ENCODE measurements around the gene SMARCA2. TPM values are rescaled to one million over a fixed set of nuclear protein-coding genes. Genes with fewer than 3 reads are reported as not detected.

SMARCA2 gene
- total RNA-seq = 100 to 1,000 TPM; 152 to 174 TPM
- long read RNA-seq, donor 1, full-length matches to known transcripts = 3 of 42 reads
- long read RNA-seq, donor 1, partial matches to known transcripts = 20 of 42 reads
- long read RNA-seq, donor 1, other reads (novel, unspliced or antisense) = 19 of 42 reads
- long read RNA-seq, donor 2, full-length matches to known transcripts = 12 of 35 reads
- long read RNA-seq, donor 2, partial matches to known transcripts = 18 of 35 reads
- long read RNA-seq, donor 2, other reads (novel, unspliced or antisense) = 5 of 35 reads

DNA sequence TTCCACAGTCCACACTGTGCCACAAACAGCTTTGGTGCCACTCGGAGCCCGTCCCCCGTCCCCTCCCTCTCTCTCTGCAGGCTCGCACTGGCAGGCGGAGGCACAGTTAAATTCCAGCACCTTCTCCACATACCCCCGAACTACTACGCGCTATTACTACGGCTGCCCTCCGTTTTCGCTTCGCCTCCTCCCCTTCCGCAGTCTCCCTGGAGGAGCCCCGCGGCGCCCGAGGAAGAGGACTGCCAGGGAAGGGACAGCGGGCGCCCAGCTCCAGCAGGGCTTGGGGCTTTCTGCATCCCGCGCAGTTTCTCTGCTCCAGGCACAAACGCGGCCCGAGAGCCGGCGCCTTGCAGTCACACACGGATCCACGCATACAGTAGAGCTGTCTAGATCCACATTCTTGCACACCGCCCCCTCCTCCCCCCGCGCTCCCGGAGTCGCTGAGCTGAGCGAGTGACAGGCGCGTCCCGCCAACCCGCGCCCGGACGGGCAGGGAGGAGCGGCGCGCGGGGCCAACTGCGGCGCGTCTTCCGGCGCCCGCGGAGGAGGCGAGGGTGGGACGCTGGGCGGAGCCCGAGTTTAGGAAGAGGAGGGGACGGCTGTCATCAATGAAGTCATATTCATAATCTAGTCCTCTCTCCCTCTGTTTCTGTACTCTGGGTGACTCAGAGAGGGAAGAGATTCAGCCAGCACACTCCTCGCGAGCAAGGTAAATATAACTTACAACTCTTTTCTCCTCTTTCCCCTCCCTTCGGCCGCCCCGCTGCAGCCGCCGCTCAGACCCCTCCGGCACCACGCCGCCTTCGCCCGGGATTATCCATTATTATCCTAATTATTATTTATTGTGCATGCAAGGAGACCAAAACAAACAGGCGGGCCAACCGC lies at the start of gene SMARCA2:
Gene SMARCA2, plus strand, starts transcription at position 652 of the 885 bp plus-strand sequence. CDS start 13,676 bp downstream, outside the sequence.
- intact Hi-C loops (cut with DNase I) = loop anchor here (10.0 kb wide), 2 partner anchors 110 to 610 kb away; partner anchors contain the start of gene VLDLR (in 1 of the 2)
- peak; percentile 99 for DNase-seq (ENCODE audit: low spot score)

DNA sequence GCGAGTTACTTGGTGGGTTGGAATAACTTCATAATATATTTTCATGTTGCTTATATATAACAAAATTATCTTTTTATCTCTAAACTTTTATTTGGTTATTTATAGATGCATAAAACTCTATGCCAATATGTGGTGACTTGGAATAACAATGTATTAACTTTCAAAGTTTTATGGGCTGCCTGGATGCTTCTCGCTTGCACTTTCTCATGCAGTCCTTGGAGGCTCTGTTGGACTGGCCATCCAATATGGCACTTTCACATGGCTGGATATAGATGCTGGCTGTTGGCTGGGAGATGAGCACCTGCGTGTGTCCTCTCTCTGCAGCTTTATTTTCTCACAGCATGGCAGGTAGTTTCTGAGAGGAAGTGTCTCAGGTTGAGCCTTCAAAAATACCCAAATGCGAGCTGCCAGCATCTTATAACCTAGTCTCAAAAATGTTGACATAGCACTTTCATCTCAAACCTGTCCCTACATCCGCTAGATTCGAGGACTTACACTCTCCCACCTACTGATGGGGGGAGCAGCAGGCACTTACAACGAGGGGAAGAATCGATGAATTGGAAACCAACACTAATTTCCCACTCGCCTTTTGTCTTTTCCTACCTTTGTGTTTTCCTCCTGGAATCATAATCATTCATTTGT lies 48.3 kb upstream of the SMARCA2 start:
- no peak for DNase-seq (ENCODE audit: low spot score)
- intact Hi-C loops (cut with DNase I) = no loop called here

DNA sequence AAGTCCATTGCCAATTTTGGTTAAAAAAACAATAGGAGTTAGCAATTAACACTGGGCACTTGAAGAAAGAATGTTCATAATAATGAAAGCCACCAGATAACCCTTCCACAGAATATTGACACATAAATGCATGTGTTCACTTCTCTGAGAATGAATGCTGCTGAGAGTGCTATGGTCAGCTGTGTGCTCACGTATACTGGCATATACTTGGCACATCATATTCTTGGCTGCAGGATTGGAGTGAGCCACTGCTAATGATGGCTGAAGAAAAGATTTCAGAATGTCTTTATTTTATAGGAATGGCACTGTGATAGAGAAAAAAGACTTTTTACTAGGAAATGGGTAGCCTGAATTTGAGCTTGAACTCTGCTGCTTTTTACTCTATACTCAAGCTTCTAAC lies 46.0 kb upstream of the SMARCA2 start:
- no peak for DNase-seq (ENCODE audit: low spot score)
- intact Hi-C loops (cut with DNase I) = no loop called here

DNA sequence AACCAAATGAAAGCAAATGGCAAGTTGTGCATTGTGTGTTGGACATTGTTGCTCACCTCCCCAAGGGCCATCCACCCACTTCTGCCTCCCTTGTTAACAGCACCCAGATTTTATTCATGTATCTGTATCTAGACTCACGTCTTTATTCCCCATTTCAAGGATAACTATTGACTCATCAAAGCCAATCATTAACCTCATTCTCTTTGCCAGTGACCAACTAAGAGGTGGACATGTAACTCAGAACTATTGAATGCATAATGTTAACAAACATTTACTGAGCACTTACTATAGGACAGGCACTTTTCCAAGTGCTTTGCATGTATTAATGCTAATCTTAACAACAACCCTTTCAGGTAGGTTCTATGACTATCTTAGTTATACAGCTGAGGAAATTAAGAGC lies 45.2 kb upstream of the SMARCA2 start:
- intact Hi-C loops (cut with DNase I) = no loop called here
- DNase-seq (ENCODE audit: low spot score) = no peak

DNA sequence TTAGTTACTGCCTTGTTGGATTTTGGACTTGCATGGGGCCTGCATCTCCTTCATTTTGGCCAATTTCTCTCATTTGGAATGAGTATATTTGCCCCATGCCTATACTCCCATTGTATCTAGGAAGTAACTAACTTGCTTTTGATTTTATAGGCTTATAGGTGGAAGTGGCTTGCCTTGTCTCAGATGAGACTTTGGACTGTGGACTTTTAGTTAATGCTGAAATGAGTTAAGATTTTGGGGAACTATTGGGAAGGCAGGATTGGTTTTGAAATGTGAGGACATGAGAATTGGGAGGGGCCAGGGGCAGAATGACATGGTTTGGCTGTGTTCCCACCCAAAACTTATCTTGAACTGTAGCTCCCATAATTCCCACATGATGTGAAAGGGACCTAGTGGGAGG lies 42.5 kb upstream of the SMARCA2 start:
- intact Hi-C loops (cut with DNase I) = no loop called here

DNA sequence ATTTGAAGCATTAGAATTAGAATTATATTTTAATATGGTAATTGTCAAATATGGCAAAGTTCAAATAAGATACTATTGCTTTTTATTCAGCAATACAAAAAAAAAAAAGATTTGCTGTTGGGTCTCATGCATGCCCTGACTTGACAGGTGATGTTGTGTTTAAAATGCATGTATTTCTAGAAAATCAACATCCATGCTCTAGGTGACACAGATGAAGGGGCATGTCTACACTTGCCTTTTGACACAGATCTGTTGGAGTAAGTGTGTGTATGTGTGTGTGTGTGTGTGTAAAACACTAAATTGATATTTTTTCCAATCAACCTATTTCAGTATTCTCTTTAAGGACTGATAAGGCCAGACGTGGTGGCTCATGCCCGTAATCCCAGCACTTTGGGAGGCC lies 38.1 kb upstream of the SMARCA2 start:
- DNase-seq (ENCODE audit: low spot score) = no peak
- intact Hi-C loops (cut with DNase I) = no loop called here

More for the DNA sequence above, 42.5 kb upstream of the SMARCA2 start:
- DNase-seq (ENCODE audit: low spot score) = no peak

DNA sequence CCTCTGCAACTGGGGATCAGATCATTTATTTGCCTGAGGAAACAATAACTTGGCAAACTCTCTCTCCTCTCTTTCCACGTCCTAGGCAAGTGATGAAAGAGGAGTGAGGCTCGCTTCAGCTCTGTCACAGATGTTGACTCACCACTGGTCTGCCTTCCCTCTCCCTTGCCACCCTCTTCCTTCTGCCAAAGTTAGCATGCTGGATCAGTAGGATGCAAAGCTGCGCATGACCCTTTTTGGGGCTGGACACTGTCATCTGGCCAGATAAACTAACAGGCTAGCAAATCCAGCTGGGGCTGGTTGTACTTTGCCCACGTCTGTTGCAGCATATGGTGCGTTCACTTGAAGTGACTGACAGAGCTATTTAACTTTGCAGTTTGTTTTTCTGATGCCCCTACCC lies 36.2 kb upstream of the SMARCA2 start:
- DNase-seq (ENCODE audit: low spot score) = no peak
- intact Hi-C loops (cut with DNase I) = no loop called here

DNA sequence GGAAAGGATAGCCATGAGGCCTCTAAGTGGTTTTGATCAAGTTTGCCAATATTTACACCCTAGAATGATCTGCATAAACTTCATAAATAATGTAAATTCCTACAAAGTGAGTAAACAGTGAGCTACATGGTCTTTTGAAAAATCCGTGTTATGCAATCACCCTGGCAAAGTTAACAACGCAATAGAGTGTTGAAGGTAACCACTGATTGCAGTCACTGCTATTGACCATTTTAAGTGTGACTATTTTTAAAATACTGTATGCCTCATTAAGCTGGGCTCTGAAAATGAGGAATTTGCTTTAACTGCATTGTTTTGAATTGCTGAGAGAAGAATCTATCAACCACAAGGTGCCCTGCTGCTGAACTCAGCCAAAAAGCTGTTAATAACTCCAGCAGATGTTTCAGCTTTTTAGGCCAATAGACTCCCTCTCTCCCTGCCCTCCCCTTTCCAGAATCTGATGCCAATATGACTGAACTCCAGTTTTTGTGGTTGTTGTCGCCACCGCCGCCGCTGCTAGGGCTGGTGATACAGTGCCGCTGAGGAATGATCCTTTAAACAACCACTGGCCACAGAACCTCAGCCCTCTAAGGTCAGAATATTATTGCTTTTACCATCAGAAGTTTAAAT lies 35.3 kb upstream of the SMARCA2 start:
- intact Hi-C loops (cut with DNase I) = no loop called here
- no peak for DNase-seq (ENCODE audit: low spot score)

DNA sequence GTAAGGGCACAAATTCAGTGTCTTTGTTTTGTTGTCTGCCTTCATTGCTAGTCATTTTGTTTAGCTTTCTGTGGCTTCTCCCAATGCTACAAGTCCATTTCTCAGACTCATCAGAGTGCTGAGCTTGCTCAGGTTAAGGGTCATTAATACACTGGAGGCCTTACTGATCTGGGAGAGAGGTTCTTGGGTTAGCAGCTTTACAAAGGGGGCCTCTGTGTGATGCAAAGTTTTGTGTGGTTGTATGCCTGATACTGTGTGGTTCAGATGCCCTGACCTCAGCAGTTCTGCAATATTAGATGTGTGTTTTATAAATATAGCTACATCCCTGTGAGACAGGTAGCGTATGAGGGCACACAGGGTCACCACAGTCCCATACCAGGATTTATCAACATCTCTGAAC lies 34.8 kb upstream of the SMARCA2 start:
- no peak for DNase-seq (ENCODE audit: low spot score)
- intact Hi-C loops (cut with DNase I) = no loop called here

DNA sequence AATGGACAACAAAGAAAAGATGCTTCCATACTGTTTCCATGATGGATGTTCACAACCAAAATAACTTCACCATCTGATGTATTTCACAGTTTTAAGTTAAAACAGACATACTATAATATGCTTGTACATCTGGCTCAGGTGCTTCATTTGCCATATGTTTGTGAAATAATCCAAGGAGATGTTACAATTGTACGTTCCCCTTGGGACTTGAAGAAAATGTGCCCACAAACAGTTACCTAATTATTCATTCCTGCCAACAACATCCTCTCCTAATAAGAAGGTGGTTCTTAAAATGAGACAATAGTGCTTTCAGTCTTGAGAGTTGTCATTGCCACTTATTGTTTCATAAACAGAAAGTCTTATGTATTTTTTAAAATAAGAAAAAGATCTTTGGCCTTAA lies 33.1 kb upstream of the SMARCA2 start:
- intact Hi-C loops (cut with DNase I) = no loop called here
- no peak for DNase-seq (ENCODE audit: low spot score)

DNA sequence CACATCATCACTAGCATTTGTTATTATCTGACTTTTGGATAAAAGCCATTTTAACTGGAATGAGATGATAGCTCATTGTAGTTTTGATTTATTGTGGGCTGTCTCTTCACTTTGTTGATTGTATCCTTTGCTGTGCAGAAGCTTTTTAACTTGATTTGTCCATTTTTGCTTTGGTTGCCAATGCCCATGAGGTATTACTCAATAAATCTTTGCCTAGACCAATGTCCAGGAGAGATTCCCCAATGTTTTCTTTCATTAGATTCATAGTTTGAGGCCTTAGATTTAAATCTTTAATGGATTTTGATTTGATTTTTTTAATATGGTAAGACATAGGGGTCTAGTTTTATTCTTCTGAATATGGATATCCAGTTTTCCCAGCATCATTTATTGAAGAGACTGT lies 28.8 kb upstream of the SMARCA2 start:
- no peak for DNase-seq (ENCODE audit: low spot score)

DNA sequence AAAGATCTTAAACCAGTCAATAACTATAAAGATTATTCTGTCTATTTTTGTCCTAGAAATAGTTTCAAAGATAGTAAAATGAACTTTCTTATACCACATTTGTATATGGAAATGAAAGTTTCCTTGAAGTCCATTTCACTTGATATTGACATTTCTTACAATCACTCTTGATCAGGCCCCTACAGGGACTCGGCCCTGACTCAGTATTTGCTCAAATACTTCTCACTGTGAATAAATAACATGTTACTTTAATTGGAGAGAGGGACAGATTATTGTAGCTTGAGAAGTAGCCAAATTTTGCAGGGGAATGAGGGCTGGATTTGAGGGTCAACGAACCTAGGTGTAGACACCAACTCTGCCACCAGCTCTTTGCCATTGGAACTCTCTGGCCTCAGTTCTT lies 25.6 kb upstream of the SMARCA2 start:
- intact Hi-C loops (cut with DNase I) = no loop called here

More for the DNA sequence above, 28.8 kb upstream of the SMARCA2 start:
- intact Hi-C loops (cut with DNase I) = no loop called here

DNA sequence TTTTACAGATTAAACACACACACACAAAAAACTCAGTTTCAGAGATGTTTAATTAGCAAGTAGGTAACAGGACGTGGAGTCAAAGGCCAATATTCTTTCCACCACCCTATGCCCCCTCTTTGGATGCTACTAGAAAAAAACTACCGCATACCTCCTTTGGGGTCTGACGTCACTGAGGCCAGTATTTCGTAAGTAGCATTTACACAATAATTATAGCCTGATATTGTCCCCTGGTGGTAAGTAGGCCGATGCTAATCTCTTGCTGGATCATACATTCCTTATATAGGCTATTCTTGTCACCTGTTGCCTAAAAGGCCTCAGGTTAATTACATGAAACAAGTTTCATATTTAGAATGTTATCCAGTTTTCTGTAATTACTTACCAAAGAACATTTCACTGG lies 21.0 kb upstream of the SMARCA2 start:
- intact Hi-C loops (cut with DNase I) = no loop called here
- DNase-seq (ENCODE audit: low spot score) = no peak

More for the DNA sequence above, 25.6 kb upstream of the SMARCA2 start:
- DNase-seq (ENCODE audit: low spot score) = no peak

DNA sequence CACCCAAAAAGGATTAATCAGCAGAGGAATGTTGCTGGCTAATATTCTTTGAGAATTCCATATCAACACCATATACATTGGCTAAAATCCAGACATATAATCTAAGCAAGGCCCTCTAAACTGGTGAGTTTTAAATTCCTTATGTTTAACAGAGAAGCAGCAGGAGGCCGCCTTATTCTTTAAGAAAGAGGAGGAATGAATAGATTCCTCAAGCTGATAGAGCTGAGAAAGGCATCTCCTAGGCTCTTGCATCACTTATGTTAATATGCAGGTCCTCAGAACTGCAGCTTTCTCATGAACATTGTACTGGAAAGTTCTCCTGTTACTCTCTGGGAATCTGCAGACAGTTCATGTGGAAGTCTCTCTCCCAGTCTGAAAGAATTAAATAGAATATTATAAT lies 20.1 kb upstream of the SMARCA2 start:
- intact Hi-C loops (cut with DNase I) = no loop called here

DNA sequence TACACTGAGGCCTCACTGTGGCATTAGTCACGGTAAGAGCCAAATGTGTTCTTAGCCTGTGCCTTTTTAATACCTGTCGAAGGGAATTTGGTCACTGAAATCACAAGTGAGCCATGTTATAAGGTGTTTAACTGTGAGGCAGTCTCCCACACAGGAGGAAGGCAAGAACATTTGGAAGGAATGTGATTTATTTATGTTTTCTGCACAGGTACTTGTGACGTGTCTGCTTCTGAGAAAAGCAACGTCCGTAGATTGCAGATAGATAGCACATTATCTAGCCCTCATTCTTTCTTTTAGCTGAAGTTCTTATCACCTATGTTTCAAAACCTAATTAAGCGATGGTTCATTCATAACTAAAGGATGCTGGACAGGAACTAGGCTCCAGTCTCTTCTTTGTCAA lies 19.0 kb upstream of the SMARCA2 start:
- intact Hi-C loops (cut with DNase I) = no loop called here
- DNase-seq (ENCODE audit: low spot score) = no peak

More for the DNA sequence above, 20.1 kb upstream of the SMARCA2 start:
- DNase-seq (ENCODE audit: low spot score) = no peak

DNA sequence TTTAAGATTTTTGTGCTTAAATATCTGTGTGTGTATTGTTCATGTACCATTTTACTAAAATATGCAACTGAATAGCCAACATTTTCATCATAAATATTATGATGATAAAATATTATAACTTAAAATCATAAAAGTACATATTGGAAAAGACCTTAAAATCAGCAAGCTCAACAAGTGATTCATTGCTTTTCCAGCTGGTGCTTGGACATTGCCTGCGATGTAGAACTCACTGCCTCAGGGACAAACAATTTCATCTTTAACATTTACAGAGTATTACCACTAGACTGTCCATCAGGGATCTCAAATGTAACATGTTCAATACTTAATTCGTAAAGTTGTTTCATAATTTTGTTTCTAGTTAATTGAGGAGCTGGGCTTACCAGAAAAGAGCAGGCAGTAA lies 17.5 kb upstream of the SMARCA2 start:
- DNase-seq (ENCODE audit: low spot score) = no peak
- intact Hi-C loops (cut with DNase I) = no loop called here

DNA sequence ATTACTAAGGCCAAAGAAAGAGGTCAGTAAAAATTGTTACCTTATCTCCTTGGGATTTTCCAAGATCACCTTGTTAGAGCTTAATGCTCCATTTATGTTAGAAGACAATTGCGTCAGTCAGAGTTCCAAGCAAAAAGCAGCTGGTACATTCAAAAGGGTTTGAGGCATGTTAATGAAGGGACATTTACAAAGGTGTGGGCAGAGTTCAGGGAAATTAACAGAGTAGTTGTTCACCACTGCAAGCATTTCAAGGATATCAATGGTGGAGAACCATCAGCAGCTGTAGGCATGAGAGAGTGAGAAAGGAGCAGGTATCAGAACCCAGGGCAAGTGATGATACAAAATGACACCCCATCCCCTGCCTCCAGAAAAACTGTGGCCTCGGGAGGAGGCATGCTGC lies 17.0 kb upstream of the SMARCA2 start:
- intact Hi-C loops (cut with DNase I) = no loop called here
- no peak for DNase-seq (ENCODE audit: low spot score)

DNA sequence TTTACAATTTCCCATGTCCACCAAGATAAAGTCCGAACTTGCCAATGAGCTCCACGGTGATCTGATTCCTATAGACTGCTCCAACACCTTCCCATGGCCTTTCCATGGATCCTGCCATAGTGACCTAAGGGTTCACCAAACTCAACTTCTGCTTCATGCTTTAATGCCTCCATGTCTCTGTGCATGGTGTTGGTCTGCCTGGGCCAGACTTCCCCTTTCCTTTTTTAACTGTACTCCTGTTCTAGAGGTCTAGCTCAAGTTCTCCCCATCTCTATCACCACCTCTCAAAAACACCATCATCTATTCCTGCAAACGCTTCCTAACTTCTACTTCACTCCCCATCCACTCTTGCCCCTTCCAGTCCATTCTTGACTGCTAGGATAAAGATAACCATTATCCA lies 14.8 kb upstream of the SMARCA2 start:
- no peak for DNase-seq (ENCODE audit: low spot score)
- intact Hi-C loops (cut with DNase I) = no loop called here

DNA sequence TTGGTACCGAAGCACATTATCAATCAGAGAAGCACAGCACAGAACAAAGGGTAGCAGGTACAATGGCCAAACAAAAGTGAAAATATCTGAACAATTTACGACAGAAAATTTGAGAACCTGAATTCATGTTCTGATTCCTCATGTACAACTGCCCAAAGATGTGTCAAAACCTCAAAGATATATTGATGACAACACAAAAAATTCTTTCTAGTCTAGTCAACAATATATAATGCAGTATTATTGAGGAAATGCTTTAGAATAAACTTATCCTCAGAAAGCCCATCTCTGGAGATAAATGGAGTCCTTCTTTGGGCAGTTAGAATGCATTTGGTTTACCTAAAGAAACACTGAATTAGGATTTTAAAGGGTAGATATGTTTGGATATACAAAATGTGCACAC lies 6.8 kb upstream of the SMARCA2 start:
- no peak for DNase-seq (ENCODE audit: low spot score)
- intact Hi-C loops (cut with DNase I) = no loop called here

DNA sequence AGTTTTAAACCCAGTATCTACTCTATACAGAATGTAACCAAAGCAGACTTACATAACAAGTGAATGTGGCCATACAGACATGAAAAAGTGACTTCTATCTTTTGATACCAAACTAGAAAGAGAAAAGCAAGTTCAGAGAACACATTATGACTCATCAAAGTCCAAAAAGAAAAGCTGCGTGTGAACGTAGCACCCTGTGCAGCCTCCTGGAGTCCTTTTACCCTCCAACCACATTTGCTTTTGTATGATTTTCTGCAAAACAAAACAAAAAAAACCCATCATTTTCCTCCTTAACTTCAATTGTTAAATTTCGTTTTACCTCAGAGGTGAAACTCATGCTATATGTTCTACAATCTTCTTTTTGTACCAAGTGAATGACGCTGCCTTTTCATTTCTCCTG lies 2.8 kb upstream of the SMARCA2 start:
- DNase-seq (ENCODE audit: low spot score) = no peak
- intact Hi-C loops (cut with DNase I) = loop anchor here (10.0 kb wide), 2 partner anchors 112 to 612 kb away; partner anchors contain the start of gene VLDLR (in 1 of the 2)
